SU-DHL-6 (cell line): ENCODE measurements around the gene SLC35B2.

Experiments
- H2AFZ ChIP-seq: fragments of 200-600 bp; sonication (generic); 2 replicates; pipeline ENCODE4 v1.6.1; 2014; ENCODE audit warnings: low read depth, mild to moderate bottlenecking, moderate library complexity, mixed read lengths, antibody characterized with exemption, low read length; ENCODE audit not compliant: severe bottlenecking
- H3F3A ChIP-seq: fragments of 200-600 bp; shearing (Covaris generic); 2 replicates; pipeline ENCODE4 v1.6.0; 2016; ENCODE audit warnings: antibody characterized with exemption, mild to moderate bottlenecking; ENCODE audit not compliant: insufficient read depth
- H3K27ac ChIP-seq: fragments of 200-600 bp; sonication (generic); 2 replicates; pipeline ENCODE4 v1.5.1; 2016; ENCODE audit warnings: low read depth, mild to moderate bottlenecking, low read length, moderate library complexity, mixed read lengths
- H3K27me3 ChIP-seq: fragments of 200-600 bp; sonication (generic), shearing (Covaris generic); 2 replicates; pipeline ENCODE4 v1.6.0; 2014; ENCODE audit warnings: mild to moderate bottlenecking, low read length
- H3K36me3 ChIP-seq: fragments of 200-600 bp; sonication (generic); 2 replicates; pipeline ENCODE4 v1.6.1; 2014; ENCODE audit warnings: mild to moderate bottlenecking, low read length, mixed read lengths
- H3K4me2 ChIP-seq: fragments of 300-600, 200-600 bp; shearing (Covaris generic), sonication (generic); 2 replicates; pipeline ENCODE4 v1.6.0; 2014; ENCODE audit warnings: low read length, low read depth, mild to moderate bottlenecking; ENCODE audit not compliant: poor library complexity, severe bottlenecking
- H3K4me3 ChIP-seq: fragments of 200-600 bp; sonication (generic); 2 replicates; pipeline ENCODE4 v1.5.1; 2014; ENCODE audit warnings: antibody characterized with exemption, low read length, mild to moderate bottlenecking, mixed read lengths; ENCODE audit not compliant: insufficient read depth, poor library complexity, severe bottlenecking
- H3K79me2 ChIP-seq: fragments of 200-600 bp; sonication (generic); 2 replicates; pipeline ENCODE4 v1.6.1; 2014; ENCODE audit warnings: mild to moderate bottlenecking, low read length, moderate library complexity; ENCODE audit not compliant: insufficient read depth
- H3K9ac ChIP-seq: fragments of 200-600 bp; sonication (generic); 2 replicates; pipeline ENCODE4 v1.7.0; 2014; ENCODE audit warnings: mild to moderate bottlenecking, low read length
- H3K9me2 ChIP-seq: fragments of 200-600 bp; sonication (generic); replicated peaks from 2 replicates; pipeline ENCODE4 v1.6.1; 2014; ENCODE audit warnings: low read length; ENCODE audit not compliant: insufficient read depth
- H3K9me3 ChIP-seq: fragments of 200-600 bp; sonication (generic); 2 replicates; pipeline ENCODE4 v1.6.1; 2014; ENCODE audit warnings: low read length, mixed read lengths; ENCODE audit not compliant: insufficient read depth
- H4K20me1 ChIP-seq: fragments of 200-600 bp; sonication (generic); 2 replicates; pipeline ENCODE4 v1.6.1; 2014; ENCODE audit warnings: low read depth, mild to moderate bottlenecking, antibody characterized with exemption, low read length, moderate library complexity, mixed read lengths
- CTCF ChIP-seq: fragments of 200-600 bp; sonication (generic); IDR thresholded peaks from one replicate; pipeline ENCODE4 v1.5.1; 2017; ENCODE audit warnings: antibody characterized with exemption, mild to moderate bottlenecking, low read length, moderate library complexity; ENCODE audit not compliant: insufficient read depth, poor library complexity, severe bottlenecking
- EZH2phosphoT487 ChIP-seq: fragments of 200-600 bp; sonication (generic), shearing (Covaris generic); conservative IDR thresholded peaks from 2 replicates; pipeline ENCODE4 v1.6.1; 2018; ENCODE audit warnings: mild to moderate bottlenecking, antibody characterized with exemption, low read length, moderate library complexity, mixed read lengths

The SLC35B2 gene

GRCh38 chr6:44289726-44290260, 32.5 kb upstream of the SLC35B2 start:
- no peak overlapping the region for H3K9ac ChIP-seq
- TF ChIP-seq EZH2phosphoT487 (no peak), CTCF (no peak)

GRCh38 chr6:44286747-44287146, 29.4 kb upstream of the SLC35B2 start:
- no peaks in the 10 kb centered on the region for H4K20me1 ChIP-seq
- no peak overlapping the region for H3K4me2 ChIP-seq
- TF ChIP-seq CTCF (no peak), EZH2phosphoT487 (no peak)
- H3K36me3 ChIP-seq, result no peaks in the 10 kb centered on the region
- no peak overlapping the region for H3K4me3 ChIP-seq
- H3F3A ChIP-seq, result no peaks in the 10 kb centered on the region
- H3K9ac ChIP-seq, result no peak overlapping the region
- no peak overlapping the region for H2AFZ ChIP-seq
- no peaks in the 10 kb centered on the region for H3K9me3 ChIP-seq
- H3K9me2 ChIP-seq, result no peaks in the 10 kb centered on the region
- H3K27ac ChIP-seq, result no peak overlapping the region
- H3K79me2 ChIP-seq, result no peaks in the 10 kb centered on the region
- peaks cover 6% of the 10 kb centered on the region; the same call in 1 of the 2 replicates for H3K27me3 ChIP-seq

More at GRCh38 chr6:44289726-44290260, 32.5 kb upstream of the SLC35B2 start:
- H3F3A ChIP-seq, result no peaks in the 10 kb centered on the region
- H3K4me2 ChIP-seq, result no peak overlapping the region
- no peak overlapping the region for H3K27ac ChIP-seq
- no peaks in the 10 kb centered on the region for H4K20me1 ChIP-seq
- no peaks in the 10 kb centered on the region for H3K9me2 ChIP-seq
- no peaks in the 10 kb centered on the region for H3K36me3 ChIP-seq
- H3K9me3 ChIP-seq, result no peaks in the 10 kb centered on the region
- peaks cover 4% of the 10 kb centered on the region; the same call in 1 of the 2 replicates for H3K27me3 ChIP-seq
- H3K79me2 ChIP-seq, result no peaks in the 10 kb centered on the region
- H2AFZ ChIP-seq, result no peak overlapping the region
- H3K4me3 ChIP-seq, result no peak overlapping the region

- no peak overlapping the region for H3K27ac ChIP-seq
- no peak overlapping the region for H2AFZ ChIP-seq
- no peaks in the 10 kb centered on the region for H3K79me2 ChIP-seq
- TF ChIP-seq EZH2phosphoT487 (no peak), CTCF (no peak)
- H3K9ac ChIP-seq, result no peak overlapping the region
- H3F3A ChIP-seq, result no peaks in the 10 kb centered on the region
- no peaks in the 10 kb centered on the region for H3K36me3 ChIP-seq
- H3K9me2 ChIP-seq, result no peaks in the 10 kb centered on the region
- no peak overlapping the region for H3K4me2 ChIP-seq
- H3K4me3 ChIP-seq, result no peak overlapping the region
- H3K9me3 ChIP-seq, result no peaks in the 10 kb centered on the region
- H3K27me3 ChIP-seq, result peaks cover 6% of the 10 kb centered on the region; the same call in 1 of the 2 replicates
- no peaks in the 10 kb centered on the region for H4K20me1 ChIP-seq
Measured at GRCh38 chr6:44286285-44286565, 28.9 kb upstream of the SLC35B2 start.
